Adipose tissue (tissue), 3 donors: ENCODE results near the gene CSN2. TPM values are rescaled to one million over a fixed set of nuclear protein-coding genes. Genes with fewer than 3 reads are reported as not detected.
"Not testable (repeated sequence)": the region's sequence is repeated elsewhere in the genome, so short reads cannot be mapped to it uniquely, and the experiment has no call there.

Experiments used
- H3K27ac ChIP-seq: one replicate; pipeline ENCODE4 v1.5.1; 2013; ENCODE audit warnings: low read depth, low read length
- WGBS, 3 donors: extraction: QIAGEN DNeasy Blood & Tissue Kit; methylation state at CpG; one replicate each; pipeline ENCODE4 v1.1.7; 2013; 5-methylcytosine and 5-hydroxymethylcytosine counted together
- polyA plus RNA-seq, 3 donors: library from polyadenylated mRNA; stranded (reverse); fragments of 200-250 nt; gene quantifications; one replicate each; pipeline ENCODE4 v1.2.3, GENCODE V29; 2013
- donor health status: healthy with polysubstance abuse.
- donor health status: Bipolar disorder and iron deficiency.
- donor health status: healthy.

Gene CSN2
- not detected for polyA plus RNA-seq

GRCh38 chr4:69965628-69966027 lies at the start of gene CSN2:
Gene CSN2 (minus strand): TSS chr4:69965728. CDS start chr4:69960995, 4,733 bp downstream.
- no peak within 1 kb of the TSS for H3K27ac ChIP-seq
- WGBS, 3 donors: 82 to 87% (median 84%) methylated on average over 2 of the region's 2 CpGs

GRCh38 chr4:70008771-70009170 lies 43.2 kb upstream of the CSN2 start:
- H3K27ac ChIP-seq: no peak overlapping the region
- WGBS, 3 donors: 51 to 62% (median 52%) methylated on average over 3 of the region's 3 CpGs

- no peak overlapping the region for H3K27ac ChIP-seq
Observed at GRCh38 chr4:70002507-70002906, 37.0 kb upstream of the CSN2 start.

GRCh38 chr4:70000711-70001110 lies 35.2 kb upstream of the CSN2 start:
- no peak overlapping the region for H3K27ac ChIP-seq
- WGBS, 3 donors: 70 to 88% (median 72%) methylated on average over 1 of the region's 1 CpG

GRCh38 chr4:69999420-69999819 lies 33.9 kb upstream of the CSN2 start:
- WGBS, 3 donors: 80 to 93% (median 82%) methylated on average over 3 of the region's 3 CpGs
- H3K27ac ChIP-seq: no peak overlapping the region

GRCh38 chr4:69995526-69996016 lies 30.0 kb upstream of the CSN2 start, which contains the start of gene STATH:
Gene STATH (plus strand): TSS chr4:69995966. CDS start chr4:69998438, 2,472 bp downstream.
- WGBS, 3 donors: 72 to 82% (median 78%) methylated on average over 3 of the region's 3 CpGs
- H3K27ac ChIP-seq: no peak within 1 kb of the TSS

GRCh38 chr4:69994782-69995181 lies 29.3 kb upstream of the CSN2 start:
- no peak overlapping the region for H3K27ac ChIP-seq
- 76 to 86% (median 80%) methylated on average over 5 of the region's 5 CpGs for WGBS, 3 donors

GRCh38 chr4:69991016-69991415 lies 25.5 kb upstream of the CSN2 start:
- no peak overlapping the region for H3K27ac ChIP-seq
- 79 to 89% (median 81%) methylated on average over 4 of the region's 4 CpGs for WGBS, 3 donors

- H3K27ac ChIP-seq: no peak overlapping the region
- WGBS, 3 donors: 60 to 83% (median 80%) methylated on average over 1 of the region's 1 CpG
Observed at GRCh38 chr4:69986663-69987062, 21.1 kb upstream of the CSN2 start.

- no peak overlapping the region for H3K27ac ChIP-seq
- WGBS, 3 donors: 19 to 43% (median 43%) methylated on average over 2 of the region's 2 CpGs
Observed at GRCh38 chr4:69984030-69984443, 18.5 kb upstream of the CSN2 start.

GRCh38 chr4:69977582-69977981 lies 12.1 kb upstream of the CSN2 start:
- H3K27ac ChIP-seq: no peak overlapping the region

GRCh38 chr4:69974631-69975030 lies 9.1 kb upstream of the CSN2 start:
- 56 to 86% (median 62%) methylated on average over 1 of the region's 1 CpG for WGBS, 3 donors
- H3K27ac ChIP-seq: no peak overlapping the region

GRCh38 chr4:69970071-69970470 lies 4.5 kb upstream of the CSN2 start:
- WGBS, 3 donors: 41 to 65% (median 53%) methylated on average over 1 of the region's 1 CpG

GRCh38 chr4:69957209-69957608 lies 8.3 kb downstream of the CSN2 start:
- 91 to 100% (median 96%) methylated on average over 1 of the region's 1 CpG for WGBS, 3 donors
- H3K27ac ChIP-seq: no peak overlapping the region

More at GRCh38 chr4:69970071-69970470, 4.5 kb upstream of the CSN2 start:
- no peak overlapping the region for H3K27ac ChIP-seq

- 53 to 62% (median 54%) methylated on average over 3 of the region's 3 CpGs for WGBS, 3 donors
Observed at GRCh38 chr4:69951602-69952001, 13.9 kb downstream of the CSN2 start.

GRCh38 chr4:69936566-69936965 lies 29.0 kb downstream of the CSN2 start:
- H3K27ac ChIP-seq: no peak overlapping the region

More at GRCh38 chr4:69951602-69952001, 13.9 kb downstream of the CSN2 start:
- no peak overlapping the region for H3K27ac ChIP-seq

- 75 to 76% (median 76%) methylated on average over 4 of the region's 4 CpGs for WGBS, 3 donors
- no peak overlapping the region for H3K27ac ChIP-seq
Observed at GRCh38 chr4:69934150-69934549, 31.4 kb downstream of the CSN2 start.

GRCh38 chr4:69930768-69931167 lies 34.8 kb downstream of the CSN2 start, which contains the start of gene CSN1S1:
Gene CSN1S1 (plus strand): TSS chr4:69931068. CDS start chr4:69932556, 1,488 bp downstream.
- no peak within 1 kb of the TSS for H3K27ac ChIP-seq
- 88 to 94% (median 93%) methylated on average over 3 of the region's 3 CpGs for WGBS, 3 donors

GRCh38 chr4:69923782-69924410 lies 41.6 kb downstream of the CSN2 start:
- H3K27ac ChIP-seq: not testable (repeated sequence)
- WGBS, 3 donors: 93 to 94% (median 93%) methylated on average over 31 to 33 of the region's 33 CpGs

- H3K27ac ChIP-seq: no peak overlapping the region
- WGBS, 3 donors: 41 to 56% (median 52%) methylated on average over 4 of the region's 4 CpGs
Observed at GRCh38 chr4:69920874-69921273, 44.7 kb downstream of the CSN2 start.
